ENCODE measurements around the gene USP3.

The USP3 gene

DNA sequence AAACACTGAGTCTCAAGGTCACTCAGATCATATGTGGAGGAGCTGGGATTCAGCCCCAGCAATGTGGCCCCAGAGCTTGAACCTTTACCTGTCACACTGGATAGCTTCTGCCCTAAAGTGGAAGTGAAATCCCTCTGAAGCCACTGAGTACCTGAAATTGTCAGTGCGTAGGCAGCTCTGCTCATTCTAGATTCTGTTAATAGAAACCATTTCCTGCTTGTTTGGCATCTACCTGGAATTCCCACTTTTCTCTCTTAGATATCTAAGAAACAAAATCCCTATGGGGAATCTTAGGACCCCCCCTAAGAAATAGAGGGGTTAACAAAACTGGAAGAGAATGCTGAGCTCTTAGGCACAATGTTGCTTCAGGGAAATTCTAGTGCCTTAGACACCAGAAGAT, 122.6 kb downstream of the USP3 start:
- TF ChIP-seq CSDC2 (CRISPR knock-in tag; IDR thresholded peaks at IDR 0.05) (no peak), CSRNP3 (CRISPR knock-in tag; IDR thresholded peaks at IDR 0.05) (no peak), SNAI2 (CRISPR knock-in tag; IDR thresholded peaks at IDR 0.05) (no peak), ZNF565 (CRISPR knock-in tag; conservative IDR thresholded peaks at IDR 0.05; ENCODE audit: low read depth) (no peak), ZNF8 (CRISPR knock-in tag; IDR thresholded peaks at IDR 0.05) (no peak)
- TF ChIP-seq, protein P1, sequence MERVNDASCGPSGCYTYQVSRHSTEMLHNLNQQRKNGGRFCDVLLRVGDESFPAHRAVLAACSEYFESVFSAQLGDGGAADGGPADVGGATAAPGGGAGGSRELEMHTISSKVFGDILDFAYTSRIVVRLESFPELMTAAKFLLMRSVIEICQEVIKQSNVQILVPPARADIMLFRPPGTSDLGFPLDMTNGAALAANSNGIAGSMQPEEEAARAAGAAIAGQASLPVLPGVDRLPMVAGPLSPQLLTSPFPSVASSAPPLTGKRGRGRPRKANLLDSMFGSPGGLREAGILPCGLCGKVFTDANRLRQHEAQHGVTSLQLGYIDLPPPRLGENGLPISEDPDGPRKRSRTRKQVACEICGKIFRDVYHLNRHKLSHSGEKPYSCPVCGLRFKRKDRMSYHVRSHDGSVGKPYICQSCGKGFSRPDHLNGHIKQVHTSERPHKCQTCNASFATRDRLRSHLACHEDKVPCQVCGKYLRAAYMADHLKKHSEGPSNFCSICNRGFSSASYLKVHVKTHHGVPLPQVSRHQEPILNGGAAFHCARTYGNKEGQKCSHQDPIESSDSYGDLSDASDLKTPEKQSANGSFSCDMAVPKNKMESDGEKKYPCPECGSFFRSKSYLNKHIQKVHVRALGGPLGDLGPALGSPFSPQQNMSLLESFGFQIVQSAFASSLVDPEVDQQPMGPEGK (CRISPR knock-in tag; IDR thresholded peaks at IDR 0.05; ENCODE audit: borderline replicate concordance) = no peak
- no peak for ATAC-seq

DNA sequence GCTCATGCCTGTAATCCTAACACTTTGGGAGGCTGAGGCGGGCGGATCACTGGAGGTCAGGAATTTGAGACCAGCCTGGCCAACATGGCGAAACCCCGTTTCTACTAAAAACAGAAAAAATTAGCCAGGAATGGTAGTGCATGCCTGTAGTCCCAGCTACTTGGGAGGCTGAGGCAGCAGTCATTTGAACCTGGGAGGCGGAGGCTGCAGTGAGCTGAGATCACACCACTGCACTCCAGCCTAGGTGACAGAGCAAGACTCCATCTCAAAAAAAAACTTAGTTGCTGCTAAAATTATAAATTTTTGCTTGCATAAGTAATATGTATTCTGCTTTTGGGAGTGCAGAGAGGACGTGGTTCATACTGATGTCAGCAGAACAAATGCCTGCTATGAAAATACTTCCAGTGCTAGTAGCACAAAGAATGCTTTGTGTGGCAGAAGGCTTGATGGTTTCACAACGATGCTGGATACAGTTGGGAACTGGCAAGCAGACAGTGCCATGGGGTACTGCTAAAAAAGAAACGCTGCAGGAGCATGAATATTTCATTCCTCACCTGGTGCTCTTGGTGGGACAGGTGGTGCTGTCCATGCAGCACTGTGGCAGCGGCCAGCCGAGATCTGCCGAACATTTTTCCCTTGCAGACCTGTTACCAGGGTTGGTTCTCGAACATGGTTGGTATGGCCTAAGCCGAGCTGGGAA, 123.9 kb downstream of the USP3 start:
- ATAC-seq = no peak
- TF ChIP-seq ZNF565 (CRISPR knock-in tag; conservative IDR thresholded peaks at IDR 0.05; ENCODE audit: low read depth) (no peak), ZFP3 (CRISPR knock-in tag; IDR thresholded peaks at IDR 0.05) (no peak), PPARA (CRISPR knock-in tag; IDR thresholded peaks at IDR 0.05; ENCODE audit: borderline replicate concordance) (no peak), TOX (CRISPR knock-in tag; IDR thresholded peaks at IDR 0.05; ENCODE audit: borderline replicate concordance) (no peak), GLIS3 (CRISPR knock-in tag; IDR thresholded peaks at IDR 0.05) (no peak), RARB (CRISPR knock-in tag; IDR thresholded peaks at IDR 0.05) (no peak), OSR1 (CRISPR knock-in tag; IDR thresholded peaks at IDR 0.05) (no peak)
- TF ChIP-seq, protein P2, sequence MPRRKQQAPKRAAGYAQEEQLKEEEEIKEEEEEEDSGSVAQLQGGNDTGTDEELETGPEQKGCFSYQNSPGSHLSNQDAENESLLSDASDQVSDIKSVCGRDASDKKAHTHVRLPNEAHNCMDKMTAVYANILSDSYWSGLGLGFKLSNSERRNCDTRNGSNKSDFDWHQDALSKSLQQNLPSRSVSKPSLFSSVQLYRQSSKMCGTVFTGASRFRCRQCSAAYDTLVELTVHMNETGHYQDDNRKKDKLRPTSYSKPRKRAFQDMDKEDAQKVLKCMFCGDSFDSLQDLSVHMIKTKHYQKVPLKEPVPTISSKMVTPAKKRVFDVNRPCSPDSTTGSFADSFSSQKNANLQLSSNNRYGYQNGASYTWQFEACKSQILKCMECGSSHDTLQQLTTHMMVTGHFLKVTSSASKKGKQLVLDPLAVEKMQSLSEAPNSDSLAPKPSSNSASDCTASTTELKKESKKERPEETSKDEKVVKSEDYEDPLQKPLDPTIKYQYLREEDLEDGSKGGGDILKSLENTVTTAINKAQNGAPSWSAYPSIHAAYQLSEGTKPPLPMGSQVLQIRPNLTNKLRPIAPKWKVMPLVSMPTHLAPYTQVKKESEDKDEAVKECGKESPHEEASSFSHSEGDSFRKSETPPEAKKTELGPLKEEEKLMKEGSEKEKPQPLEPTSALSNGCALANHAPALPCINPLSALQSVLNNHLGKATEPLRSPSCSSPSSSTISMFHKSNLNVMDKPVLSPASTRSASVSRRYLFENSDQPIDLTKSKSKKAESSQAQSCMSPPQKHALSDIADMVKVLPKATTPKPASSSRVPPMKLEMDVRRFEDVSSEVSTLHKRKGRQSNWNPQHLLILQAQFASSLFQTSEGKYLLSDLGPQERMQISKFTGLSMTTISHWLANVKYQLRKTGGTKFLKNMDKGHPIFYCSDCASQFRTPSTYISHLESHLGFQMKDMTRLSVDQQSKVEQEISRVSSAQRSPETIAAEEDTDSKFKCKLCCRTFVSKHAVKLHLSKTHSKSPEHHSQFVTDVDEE (CRISPR knock-in tag; IDR thresholded peaks at IDR 0.05) = no peak

- ATAC-seq = no peak
- TF ChIP-seq SNAI2 (CRISPR knock-in tag; IDR thresholded peaks at IDR 0.05) = no peak
- TF ChIP-seq BACH2 (CRISPR knock-in tag; IDR thresholded peaks at IDR 0.05; ENCODE audit: borderline replicate concordance) = no peak
- TF ChIP-seq, protein P3, sequence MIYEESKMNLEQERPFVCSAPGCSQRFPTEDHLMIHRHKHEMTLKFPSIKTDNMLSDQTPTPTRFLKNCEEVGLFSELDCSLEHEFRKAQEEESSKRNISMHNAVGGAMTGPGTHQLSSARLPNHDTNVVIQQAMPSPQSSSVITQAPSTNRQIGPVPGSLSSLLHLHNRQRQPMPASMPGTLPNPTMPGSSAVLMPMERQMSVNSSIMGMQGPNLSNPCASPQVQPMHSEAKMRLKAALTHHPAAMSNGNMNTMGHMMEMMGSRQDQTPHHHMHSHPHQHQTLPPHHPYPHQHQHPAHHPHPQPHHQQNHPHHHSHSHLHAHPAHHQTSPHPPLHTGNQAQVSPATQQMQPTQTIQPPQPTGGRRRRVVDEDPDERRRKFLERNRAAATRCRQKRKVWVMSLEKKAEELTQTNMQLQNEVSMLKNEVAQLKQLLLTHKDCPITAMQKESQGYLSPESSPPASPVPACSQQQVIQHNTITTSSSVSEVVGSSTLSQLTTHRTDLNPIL (CRISPR knock-in tag; IDR thresholded peaks at IDR 0.05; ENCODE audit: low read depth) = no peak
- TF ChIP-seq CSRNP3 (CRISPR knock-in tag; IDR thresholded peaks at IDR 0.05) = no peak
- TF ChIP-seq PPARA (CRISPR knock-in tag; IDR thresholded peaks at IDR 0.05; ENCODE audit: borderline replicate concordance) = no peak
- TF ChIP-seq TOX (CRISPR knock-in tag; IDR thresholded peaks at IDR 0.05; ENCODE audit: borderline replicate concordance) = no peak
- TF ChIP-seq ISL1 (CRISPR knock-in tag; IDR thresholded peaks at IDR 0.05) = no peak
- no peak for TF ChIP-seq ARNTL (CRISPR knock-in tag; IDR thresholded peaks at IDR 0.05; ENCODE audit: borderline replicate concordance, low read depth)
- TF ChIP-seq OSR1 (CRISPR knock-in tag; IDR thresholded peaks at IDR 0.05) = no peak
- TF ChIP-seq ZNF70 (CRISPR knock-in tag; IDR thresholded peaks at IDR 0.05) = no peak
- no peak for TF ChIP-seq ZC3H10 (CRISPR knock-in tag; IDR thresholded peaks at IDR 0.05)
- TF ChIP-seq, protein P1 (CRISPR knock-in tag; IDR thresholded peaks at IDR 0.05; ENCODE audit: borderline replicate concordance) = no peak
- TF ChIP-seq GLIS3 (CRISPR knock-in tag; IDR thresholded peaks at IDR 0.05) = no peak
- no peak for TF ChIP-seq ESRRG (CRISPR knock-in tag; IDR thresholded peaks at IDR 0.05)
- no peak for TF ChIP-seq ZNF8 (CRISPR knock-in tag; IDR thresholded peaks at IDR 0.05)
- TF ChIP-seq ZFP3 (CRISPR knock-in tag; IDR thresholded peaks at IDR 0.05) = no peak
- no peak for TF ChIP-seq ZFP30 (CRISPR knock-in tag; IDR thresholded peaks at IDR 0.05)
Observed at GRCh38 chr15:63630036-63630751, 125.8 kb downstream of the USP3 start.

Measured in SK-N-SH treated with all-trans-retinoic acid at 6 μM for 48 hours (cell line).